ENCODE results near the gene SH3PXD2A.

DNA sequence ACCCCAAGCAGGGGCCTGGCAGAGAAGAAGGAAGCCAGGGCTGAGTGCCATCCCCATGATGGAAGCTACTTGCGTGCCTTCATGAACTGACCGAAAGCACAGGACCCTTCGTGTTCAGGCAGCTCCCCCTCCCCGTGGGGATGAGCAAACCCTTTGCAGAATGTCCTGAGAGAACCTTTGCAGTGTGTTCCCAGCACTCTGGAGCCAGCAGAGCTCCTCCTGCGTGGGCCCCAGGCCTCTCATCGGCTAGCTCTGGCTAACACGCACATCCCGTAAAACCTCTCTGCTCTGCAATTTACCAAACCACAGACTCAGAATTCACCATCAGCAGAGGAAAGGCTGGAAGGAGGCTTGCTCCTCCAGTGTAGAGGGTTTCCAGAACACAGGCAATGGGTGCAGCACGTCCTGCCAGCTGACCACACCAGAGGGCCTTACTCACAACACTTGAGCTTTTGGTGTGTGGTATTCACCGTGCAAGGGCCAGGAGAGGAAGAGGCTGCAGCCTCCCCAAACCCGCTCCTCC is 3.1 kb downstream of the SH3PXD2A start:
- TF ChIP-seq, protein P1, sequence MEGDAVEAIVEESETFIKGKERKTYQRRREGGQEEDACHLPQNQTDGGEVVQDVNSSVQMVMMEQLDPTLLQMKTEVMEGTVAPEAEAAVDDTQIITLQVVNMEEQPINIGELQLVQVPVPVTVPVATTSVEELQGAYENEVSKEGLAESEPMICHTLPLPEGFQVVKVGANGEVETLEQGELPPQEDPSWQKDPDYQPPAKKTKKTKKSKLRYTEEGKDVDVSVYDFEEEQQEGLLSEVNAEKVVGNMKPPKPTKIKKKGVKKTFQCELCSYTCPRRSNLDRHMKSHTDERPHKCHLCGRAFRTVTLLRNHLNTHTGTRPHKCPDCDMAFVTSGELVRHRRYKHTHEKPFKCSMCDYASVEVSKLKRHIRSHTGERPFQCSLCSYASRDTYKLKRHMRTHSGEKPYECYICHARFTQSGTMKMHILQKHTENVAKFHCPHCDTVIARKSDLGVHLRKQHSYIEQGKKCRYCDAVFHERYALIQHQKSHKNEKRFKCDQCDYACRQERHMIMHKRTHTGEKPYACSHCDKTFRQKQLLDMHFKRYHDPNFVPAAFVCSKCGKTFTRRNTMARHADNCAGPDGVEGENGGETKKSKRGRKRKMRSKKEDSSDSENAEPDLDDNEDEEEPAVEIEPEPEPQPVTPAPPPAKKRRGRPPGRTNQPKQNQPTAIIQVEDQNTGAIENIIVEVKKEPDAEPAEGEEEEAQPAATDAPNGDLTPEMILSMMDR (IDR thresholded peaks at IDR 0.05): no peak
- no peak for TF ChIP-seq EZH2 (IDR thresholded peaks at IDR 0.05)

Data from neural progenitor cell (in vitro differentiated cells).